ENCODE results near the gene PRKAA1. TPM values are rescaled to one million over a fixed set of nuclear protein-coding genes. Genes with fewer than 3 reads are reported as not detected.
A peak's percentile ranks its signal among the peaks of the same experiment; 100 is the strongest.

Gene PRKAA1
- polyA plus RNA-seq, 3 donors, result 23.4 to 32.8 (median 29.6) TPM

DNA sequence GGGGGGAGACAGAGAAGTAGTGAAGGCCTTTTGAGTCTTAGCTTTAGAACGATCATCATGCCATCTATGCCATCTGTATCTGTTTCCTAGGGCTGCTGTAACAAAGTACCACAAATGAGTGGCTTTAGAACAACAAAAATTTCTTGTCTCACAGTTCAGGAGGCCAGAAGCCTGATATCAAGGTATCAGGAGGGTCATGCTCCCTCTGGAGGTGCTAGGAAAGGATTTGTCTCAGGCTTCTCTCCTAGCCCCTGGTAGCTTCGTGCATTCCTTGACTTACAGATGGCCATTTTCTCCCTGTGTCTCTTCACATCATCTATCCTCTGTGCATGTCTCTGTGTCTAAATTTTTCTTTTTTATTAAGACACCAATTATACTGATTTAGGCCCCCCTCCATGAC is 48.2 kb upstream of the PRKAA1 start:
- Histone ChIP-seq H3K4me3 (replicated peaks in 1 of 3; ENCODE audit: low read depth in 2 of 3, low read length in 3 of 3) (no peak overlapping the region), H3K9me3 (replicated peaks in 1 of 2; ENCODE audit: control insufficient read depth in 1 of 2, insufficient read depth in 1 of 2, low read length in 2 of 2) (no peaks in the 10 kb centered on the region), H3K9ac (ENCODE audit: insufficient read depth, low read length, poor library complexity, severe bottlenecking) (no peak overlapping the region), H3K4me2 (replicated peaks; ENCODE audit: extremely low read depth, low read length, poor library complexity, severe bottlenecking) (no peak overlapping the region), H3K27ac (ENCODE audit: low read depth in 1 of 2, low read length in 2 of 2) (no peak overlapping the region), H3K27me3 (ENCODE audit: control insufficient read depth in 2 of 2, insufficient read depth in 2 of 2, low read length in 2 of 2) (no peaks in the 10 kb centered on the region), H3K79me2 (ENCODE audit: insufficient read depth, low read length) (peaks cover 78% of the 10 kb centered on the region), H3K4me1 (ENCODE audit: control insufficient read depth in 1 of 2, insufficient read depth in 2 of 2, low read length in 2 of 2) (peaks cover 37 to 52% of the 10 kb centered on the region in 2 donors), H3K36me3 (replicated peaks in 1 of 2; ENCODE audit: control insufficient read depth in 1 of 2, insufficient read depth in 2 of 2, low read length in 2 of 2) (peaks cover 6 to 35% of the 10 kb centered on the region in 2 donors), H4K20me1 (ENCODE audit: insufficient read depth, low read length) (peaks cover 18% of the 10 kb centered on the region), H2AFZ (ENCODE audit: insufficient read depth, low read depth, low read length, poor library complexity, severe bottlenecking) (no peak overlapping the region)
- TF ChIP-seq, protein P1, sequence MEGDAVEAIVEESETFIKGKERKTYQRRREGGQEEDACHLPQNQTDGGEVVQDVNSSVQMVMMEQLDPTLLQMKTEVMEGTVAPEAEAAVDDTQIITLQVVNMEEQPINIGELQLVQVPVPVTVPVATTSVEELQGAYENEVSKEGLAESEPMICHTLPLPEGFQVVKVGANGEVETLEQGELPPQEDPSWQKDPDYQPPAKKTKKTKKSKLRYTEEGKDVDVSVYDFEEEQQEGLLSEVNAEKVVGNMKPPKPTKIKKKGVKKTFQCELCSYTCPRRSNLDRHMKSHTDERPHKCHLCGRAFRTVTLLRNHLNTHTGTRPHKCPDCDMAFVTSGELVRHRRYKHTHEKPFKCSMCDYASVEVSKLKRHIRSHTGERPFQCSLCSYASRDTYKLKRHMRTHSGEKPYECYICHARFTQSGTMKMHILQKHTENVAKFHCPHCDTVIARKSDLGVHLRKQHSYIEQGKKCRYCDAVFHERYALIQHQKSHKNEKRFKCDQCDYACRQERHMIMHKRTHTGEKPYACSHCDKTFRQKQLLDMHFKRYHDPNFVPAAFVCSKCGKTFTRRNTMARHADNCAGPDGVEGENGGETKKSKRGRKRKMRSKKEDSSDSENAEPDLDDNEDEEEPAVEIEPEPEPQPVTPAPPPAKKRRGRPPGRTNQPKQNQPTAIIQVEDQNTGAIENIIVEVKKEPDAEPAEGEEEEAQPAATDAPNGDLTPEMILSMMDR (IDR thresholded peaks at IDR 0.05), result no peak
- no peak overlapping the region for H3K4me3 Mint-ChIP-seq
- no peak for DNase-seq
- intact Hi-C loops (cut with micrococcal nuclease), result no loop called here
- peaks cover 57% of the 10 kb centered on the region for H3K4me1 Mint-ChIP-seq
- peaks cover 0 to 1% (median 0%) of the 10 kb centered on the region in 3 donors for H3K27me3 Mint-ChIP-seq (ENCODE audit: low read depth in 3 of 3)
- 100% methylated on average over 1 of the region's 2 CpGs for WGBS (ENCODE audit: insufficient coverage)
- no peaks in the 10 kb centered on the region for H3K9me3 Mint-ChIP-seq
- peak overlapping the region in 3 of 7 donors; percentile 16 to 63 (median 25) for H3K27ac Mint-ChIP-seq
- H3K36me3 Mint-ChIP-seq, result peaks cover 30 to 44% of the 10 kb centered on the region in 2 donors

DNA sequence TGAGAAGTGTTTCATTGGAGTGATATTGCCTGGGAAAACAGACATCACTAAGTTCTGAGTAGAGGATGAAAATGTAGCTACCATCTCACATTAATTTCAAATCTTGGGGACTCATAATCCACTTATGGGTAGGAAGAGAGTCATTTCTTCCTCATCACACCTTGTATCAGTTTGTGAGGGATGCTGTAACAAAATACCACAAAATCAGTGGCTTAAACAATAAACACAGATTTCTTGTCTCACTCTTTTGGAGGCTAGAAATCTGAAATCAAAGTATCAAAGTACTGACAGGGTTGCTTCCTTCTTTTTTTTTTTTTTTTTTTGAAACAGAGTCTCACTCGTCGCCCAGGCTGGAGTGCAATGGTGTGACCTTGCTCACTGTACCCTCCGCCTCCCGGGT is 46.4 kb upstream of the PRKAA1 start:
- H3K9me3 ChIP-seq (replicated peaks in 1 of 2; ENCODE audit: control insufficient read depth in 1 of 2, insufficient read depth in 1 of 2, low read length in 2 of 2), result no peaks in the 10 kb centered on the region
- H3K4me1 Mint-ChIP-seq, result peaks cover 61% of the 10 kb centered on the region
- H3K36me3 ChIP-seq (replicated peaks in 1 of 2; ENCODE audit: control insufficient read depth in 1 of 2, insufficient read depth in 2 of 2, low read length in 2 of 2), result peaks cover 3 to 27% of the 10 kb centered on the region in 2 donors
- no peak overlapping the region for H3K9ac ChIP-seq (ENCODE audit: insufficient read depth, low read length, poor library complexity, severe bottlenecking)
- no peaks in the 10 kb centered on the region for H3K27me3 ChIP-seq (ENCODE audit: control insufficient read depth in 2 of 2, insufficient read depth in 2 of 2, low read length in 2 of 2)
- no peak overlapping the region for H3K4me2 ChIP-seq (replicated peaks; ENCODE audit: extremely low read depth, low read length, poor library complexity, severe bottlenecking)
- H3K27ac Mint-ChIP-seq, result peak overlapping the region in 2 of 7 donors; percentile 10 to 50
- no peaks in the 10 kb centered on the region for H3K9me3 Mint-ChIP-seq
- H3K27me3 Mint-ChIP-seq (ENCODE audit: low read depth in 3 of 3), result peaks cover 0 to 1% (median 0%) of the 10 kb centered on the region in 3 donors
- no peak overlapping the region for H3K4me3 ChIP-seq (replicated peaks in 1 of 3; ENCODE audit: low read depth in 2 of 3, low read length in 3 of 3)
- no peak overlapping the region for H2AFZ ChIP-seq (ENCODE audit: insufficient read depth, low read depth, low read length, poor library complexity, severe bottlenecking)
- peaks cover 25 to 38% of the 10 kb centered on the region in 2 donors for H3K36me3 Mint-ChIP-seq
- no peak for DNase-seq
- no peak overlapping the region for H3K4me3 Mint-ChIP-seq
- H3K27ac ChIP-seq (ENCODE audit: low read depth in 1 of 2, low read length in 2 of 2), result no peak overlapping the region
- WGBS (ENCODE audit: insufficient coverage), result no CpG with 5 or more reads among the region's 4 CpGs
- peaks cover 80% of the 10 kb centered on the region for H3K79me2 ChIP-seq (ENCODE audit: insufficient read depth, low read length)
- TF ChIP-seq, protein P1 (IDR thresholded peaks at IDR 0.05), result no peak
- peaks cover 40 to 57% of the 10 kb centered on the region in 2 donors for H3K4me1 ChIP-seq (ENCODE audit: control insufficient read depth in 1 of 2, insufficient read depth in 2 of 2, low read length in 2 of 2)
- intact Hi-C loops (cut with micrococcal nuclease), result no loop called here
- peaks cover 15% of the 10 kb centered on the region for H4K20me1 ChIP-seq (ENCODE audit: insufficient read depth, low read length)

Measured in CD14-positive monocyte (primary cell).